AG10803 (cell line): ENCODE data around the gene CAV1.
A peak's percentile ranks its signal among the peaks of the same experiment; 100 is the strongest.
"Not testable (repeated sequence)": the region's sequence is repeated elsewhere in the genome, so short reads cannot be mapped to it uniquely, and the experiment has no call there.

Experiments
- DNase-seq: peaks from one replicate; pipeline ENCODE4 v3.0.0; 2010; ENCODE audit warnings: low read depth
- H3K4me3 ChIP-seq: 2 replicates; pipeline ENCODE4 v1.5.1; 2011; ENCODE audit warnings: mild to moderate bottlenecking, low read length, control low read depth
- TF ChIP-seq, protein P1 (sequence below): conservative IDR thresholded peaks from 2 replicates; pipeline ENCODE4 v1.5.1; 2011; ENCODE audit warnings: mild to moderate bottlenecking, low read length, control low read depth, inconsistent platforms

The CAV1 gene

DNA sequence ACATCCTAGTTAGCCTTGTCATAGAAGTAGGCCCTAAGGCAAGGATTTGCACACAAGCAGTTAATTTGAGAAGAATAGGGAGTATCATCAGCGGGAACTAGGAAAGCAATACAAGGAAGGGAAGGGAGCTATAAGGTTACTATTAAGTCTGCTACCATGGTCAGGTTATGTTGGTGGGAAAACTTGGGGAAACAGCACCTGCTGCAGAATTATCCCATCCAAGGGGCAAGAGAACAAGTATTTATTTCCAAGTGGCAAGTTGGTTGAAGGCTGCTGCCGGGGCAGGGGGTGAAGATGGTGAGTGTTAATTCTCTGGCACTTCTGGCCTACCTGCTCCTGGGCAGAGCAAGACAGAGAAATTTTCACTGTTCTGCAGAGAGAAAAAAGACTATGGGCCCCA is 55.0 kb downstream of the CAV1 start:
- DNase-seq: no peak
- TF ChIP-seq, protein P1, sequence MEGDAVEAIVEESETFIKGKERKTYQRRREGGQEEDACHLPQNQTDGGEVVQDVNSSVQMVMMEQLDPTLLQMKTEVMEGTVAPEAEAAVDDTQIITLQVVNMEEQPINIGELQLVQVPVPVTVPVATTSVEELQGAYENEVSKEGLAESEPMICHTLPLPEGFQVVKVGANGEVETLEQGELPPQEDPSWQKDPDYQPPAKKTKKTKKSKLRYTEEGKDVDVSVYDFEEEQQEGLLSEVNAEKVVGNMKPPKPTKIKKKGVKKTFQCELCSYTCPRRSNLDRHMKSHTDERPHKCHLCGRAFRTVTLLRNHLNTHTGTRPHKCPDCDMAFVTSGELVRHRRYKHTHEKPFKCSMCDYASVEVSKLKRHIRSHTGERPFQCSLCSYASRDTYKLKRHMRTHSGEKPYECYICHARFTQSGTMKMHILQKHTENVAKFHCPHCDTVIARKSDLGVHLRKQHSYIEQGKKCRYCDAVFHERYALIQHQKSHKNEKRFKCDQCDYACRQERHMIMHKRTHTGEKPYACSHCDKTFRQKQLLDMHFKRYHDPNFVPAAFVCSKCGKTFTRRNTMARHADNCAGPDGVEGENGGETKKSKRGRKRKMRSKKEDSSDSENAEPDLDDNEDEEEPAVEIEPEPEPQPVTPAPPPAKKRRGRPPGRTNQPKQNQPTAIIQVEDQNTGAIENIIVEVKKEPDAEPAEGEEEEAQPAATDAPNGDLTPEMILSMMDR: no peak
- H3K4me3 ChIP-seq: no peak overlapping the region

DNA sequence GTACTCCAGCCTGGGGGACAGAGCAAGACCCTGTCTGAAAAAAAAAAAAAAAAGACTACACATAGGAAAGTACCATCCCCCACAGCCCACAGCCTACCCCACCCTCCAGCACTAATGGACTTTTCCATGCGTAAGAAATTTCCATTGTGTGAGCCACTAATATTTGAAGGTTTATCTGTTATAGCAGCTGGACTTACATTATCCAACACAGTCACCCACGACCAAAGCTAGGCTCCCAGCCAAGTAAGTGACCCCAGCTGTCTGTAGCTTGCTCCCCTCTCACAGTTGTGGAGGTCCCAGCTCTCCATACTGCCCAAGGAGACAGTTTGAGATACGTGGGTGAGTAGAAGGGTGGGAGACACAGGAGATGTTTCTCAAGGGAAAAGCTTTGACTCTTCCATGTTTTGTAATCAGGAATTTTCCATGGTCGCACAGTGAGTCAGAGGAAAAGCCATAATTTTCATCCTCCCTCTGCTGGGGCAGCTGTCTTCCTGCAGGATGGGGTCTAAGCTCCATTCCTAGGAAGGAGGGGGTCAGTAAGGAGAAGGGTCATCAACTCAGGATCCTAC is 57.4 kb downstream of the CAV1 start:
- DNase-seq: peak; percentile 75
- TF ChIP-seq, protein P1: peak; percentile 66
- H3K4me3 ChIP-seq: no peak overlapping the region

DNA sequence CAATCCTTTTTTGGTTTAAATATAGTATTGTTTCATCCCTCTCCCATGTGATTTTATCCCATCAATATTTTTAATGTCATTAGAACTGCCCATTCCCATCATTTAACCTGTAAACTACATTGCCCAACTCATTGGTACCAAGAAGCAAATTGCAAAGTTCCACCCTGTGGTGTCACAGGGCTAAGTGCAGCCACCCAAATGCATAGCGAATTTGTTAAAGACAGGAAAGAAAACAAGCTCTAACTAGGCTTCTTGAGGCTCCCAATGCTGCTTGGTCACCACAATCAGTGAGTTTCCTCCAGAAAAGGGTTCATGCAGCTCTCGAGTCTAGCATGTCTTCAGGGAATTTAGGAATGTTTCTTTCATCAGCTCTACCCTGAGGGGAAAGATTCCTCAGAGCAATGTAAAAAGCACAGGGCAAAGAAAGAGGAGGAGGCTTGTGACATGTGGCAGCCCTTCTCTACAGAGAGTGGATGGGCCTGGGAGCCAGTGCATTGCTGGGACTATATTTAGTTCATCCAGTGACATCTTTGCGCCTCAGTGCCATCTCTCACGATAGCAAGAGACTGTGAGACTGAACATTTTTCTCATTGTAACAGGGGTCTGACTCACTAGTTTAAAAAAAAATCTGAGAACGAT is 58.1 kb downstream of the CAV1 start:
- TF ChIP-seq, protein P1: no peak
- peak; percentile 96 for DNase-seq
- 0 out of 2 replicates have a peak overlapping the region, but pooled peaks have one; percentile 2 for H3K4me3 ChIP-seq

GRCh38 chr7:116583653-116584052 is 58.8 kb downstream of the CAV1 start:
- no peak for DNase-seq
- peak overlapping the region; percentile 25 for H3K4me3 ChIP-seq
- TF ChIP-seq, protein P1: no peak

DNA sequence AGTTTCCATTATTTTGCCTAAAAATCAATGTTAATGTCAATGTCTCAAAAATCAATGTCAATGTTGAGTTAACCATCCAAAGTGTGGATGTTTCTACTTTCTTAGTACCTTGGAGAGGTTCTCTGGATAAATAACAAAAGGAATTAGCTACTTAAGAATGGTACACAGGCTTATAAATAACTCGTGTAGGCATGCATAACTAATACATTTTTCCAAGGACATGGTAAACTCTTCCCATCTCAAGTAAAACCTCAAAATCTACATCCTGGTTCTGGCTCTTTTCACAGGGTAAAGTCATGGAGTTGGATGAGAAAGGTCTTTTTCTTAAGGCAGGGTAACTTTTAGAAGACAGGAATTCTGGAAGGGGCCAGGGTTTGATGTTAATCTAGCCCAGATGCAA is 59.9 kb downstream of the CAV1 start:
- DNase-seq: no peak
- TF ChIP-seq, protein P1: no peak
- H3K4me3 ChIP-seq: no peak overlapping the region

DNA sequence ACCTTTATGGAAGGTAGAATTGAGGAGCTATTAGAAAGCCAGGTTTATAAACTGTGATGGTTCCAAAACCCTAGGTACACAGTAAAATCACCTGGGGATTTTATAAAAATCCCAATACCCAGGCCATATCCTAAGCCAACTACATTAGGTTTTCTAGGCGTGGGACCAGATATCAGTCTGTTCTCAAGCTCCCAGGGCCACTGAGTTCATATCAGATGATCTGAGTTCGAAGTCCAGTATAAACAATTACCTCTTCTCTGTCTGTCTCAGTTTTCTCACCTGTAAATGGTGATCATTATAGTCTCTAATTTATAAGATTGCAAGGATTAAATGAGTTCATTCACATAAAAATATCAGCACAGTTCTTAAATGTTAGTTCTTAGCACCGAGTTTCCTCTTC is 60.6 kb downstream of the CAV1 start:
- H3K4me3 ChIP-seq: no peak overlapping the region
- TF ChIP-seq, protein P1: no peak
- no peak for DNase-seq

DNA sequence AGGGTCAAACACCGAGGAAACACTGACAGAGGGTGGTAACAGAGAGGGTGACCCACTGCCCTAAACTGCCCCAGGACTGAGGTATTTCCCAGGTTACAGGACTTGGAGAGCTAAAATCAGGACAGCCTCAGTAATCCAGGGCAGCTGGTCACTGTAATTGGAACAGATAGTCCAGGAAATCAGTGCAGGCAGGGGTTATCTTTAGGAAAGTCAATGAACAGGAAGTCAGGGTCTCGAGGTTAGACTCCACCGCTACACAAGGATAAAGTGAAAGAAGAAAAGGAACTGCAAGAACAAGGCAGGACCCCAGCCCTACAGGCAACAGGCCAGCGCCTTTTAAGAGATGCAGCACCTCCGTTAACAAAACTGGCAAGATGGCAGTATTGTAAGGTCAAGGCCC is 61.1 kb downstream of the CAV1 start:
- H3K4me3 ChIP-seq: no peak overlapping the region
- DNase-seq: no peak
- TF ChIP-seq, protein P1: no peak

DNA sequence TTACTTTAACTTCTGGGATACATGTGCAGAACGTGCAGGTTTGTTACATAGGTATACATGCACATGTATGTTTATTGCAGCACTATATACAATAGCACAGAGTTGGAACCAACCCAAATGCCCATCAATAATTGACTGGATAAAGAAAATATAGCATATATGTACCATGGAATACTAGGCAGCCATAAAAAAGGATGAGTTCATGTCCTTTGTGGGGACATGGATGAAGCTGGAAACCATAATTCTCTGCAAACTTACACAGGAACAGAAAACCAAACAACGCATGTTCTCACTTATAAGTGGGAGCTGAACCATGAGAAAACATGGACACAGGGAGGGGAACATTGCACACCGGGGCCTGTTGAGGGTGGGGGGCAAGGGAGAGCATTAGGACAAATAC is 62.4 kb downstream of the CAV1 start:
- H3K4me3 ChIP-seq, DNase-seq: not testable (repeated sequence)
